Panc1 (cell line): ENCODE measurements around the gene KIF2A. TPM values are rescaled to one million over a fixed set of nuclear protein-coding genes. Genes with fewer than 3 reads are reported as not detected.

Source experiments
- ATAC-seq: fragments of 200-7000 bp; cut with Tn5 transposase; 2 replicates; pipeline ENCODE4 v1.9.1; 2020; ENCODE audit warnings: mild to moderate bottlenecking, moderate library complexity
- BruUV-seq: library from RNA; stranded (reverse); fragments of 400-500 nt; replicated peaks from 2 replicates; lab custom pipeline; 2021; lab: Mats Ljungman, UMichigan
- CTCF ChIA-PET: fragments of 300-600 bp; sonication (Branson Sonifier 250); formaldehyde crosslinking; loops from one replicate; lab custom pipeline; 2022; ENCODE audit warnings: antibody characterized with exemption; lab: Charles Lee
- POLR2A ChIA-PET: fragments of 300-600 bp; sonication (Branson Sonifier 250); formaldehyde crosslinking; loops from one replicate; lab custom pipeline; 2022; ENCODE audit warnings: antibody characterized with exemption; lab: Charles Lee
- DNase-seq: peaks from one replicate; pipeline ENCODE4 v3.0.0-alpha.2; 2010; ENCODE audit warnings: low read depth, low spot score
- H3K27ac ChIP-seq: 2 replicates; pipeline ENCODE4 v1.5.1; 2011; ENCODE audit warnings: mild to moderate bottlenecking, low read length, inconsistent platforms
- H3K27me3 ChIP-seq: fragments of 200-500 bp; sonication (Bioruptor generic); 2 replicates; pipeline ENCODE4 v1.6.0; 2014; ENCODE audit warnings: low read length, inconsistent platforms; ENCODE audit not compliant: control insufficient read depth, insufficient read depth
- H3K36me3 ChIP-seq: fragments of 200-500 bp; sonication (Bioruptor generic); 2 replicates; pipeline ENCODE4 v1.5.1; 2014; ENCODE audit warnings: inconsistent platforms, mild to moderate bottlenecking, low read length, moderate library complexity; ENCODE audit not compliant: control insufficient read depth, insufficient read depth
- H3K4me1 ChIP-seq: 2 replicates; pipeline ENCODE4 v1.5.1; 2011; ENCODE audit warnings: inconsistent platforms, mild to moderate bottlenecking, low read length, moderate library complexity; ENCODE audit not compliant: control insufficient read depth, insufficient read depth
- H3K4me3 ChIP-seq, 2 experiments: 2 replicates each; pipeline ENCODE4 v1.5.1; 2011 to 2012; ENCODE audit warnings: low read depth in 2 of 2, low read length in 2 of 2, mild to moderate bottlenecking in 2 of 2, inconsistent platforms in 1 of 2, moderate library complexity in 1 of 2
- H3K9me3 ChIP-seq: fragments of 200-500 bp; sonication (Bioruptor generic); 2 replicates; pipeline ENCODE4 v1.5.1; 2014; ENCODE audit warnings: low read depth, mild to moderate bottlenecking, inconsistent platforms, low read length, moderate library complexity; ENCODE audit not compliant: control insufficient read depth, insufficient read depth
- CTCF ChIP-seq: fragments of 450-650 bp; IDR thresholded peaks from 2 replicates; pipeline ENCODE4 v1.5.1; 2017; ENCODE audit warnings: mild to moderate bottlenecking
- POLR2AphosphoS5 ChIP-seq: IDR thresholded peaks from 2 replicates; pipeline ENCODE4 v1.6.1; 2012; ENCODE audit warnings: mild to moderate bottlenecking, low read depth, low read length, moderate library complexity
- SIN3A ChIP-seq: IDR thresholded peaks from 2 replicates; pipeline ENCODE4 v1.6.1; 2012; ENCODE audit warnings: low read depth, mild to moderate bottlenecking, low read length, moderate library complexity, borderline replicate concordance; ENCODE audit not compliant: insufficient read depth
- TCF7L2 ChIP-seq: IDR thresholded peaks from 2 replicates; pipeline ENCODE4 v1.6.1; 2011; ENCODE audit warnings: mild to moderate bottlenecking, low read depth, low read length, inconsistent platforms
- in situ Hi-C: cut with HindIII; loops from 2 replicates; pipeline ENCODE4 v1.10.0; 2016; ENCODE audit warnings: low sequenced_read_pairs, low pct_unique_long_range_greater_than_20kb
- intact Hi-C: fragments of 100-400 bp; cut with micrococcal nuclease; formaldehyde crosslinking; loops from one replicate; pipeline ENCODE4 v1.10.0; 2022; ENCODE audit not compliant: unreplicated experiment
- total RNA-seq: library from RNA; stranded (reverse); gene quantifications from one replicate; pipeline ENCODE4 v1.2.1, GENCODE V29; 2021; ENCODE audit not compliant: unreplicated experiment
- TF ChIP-seq, protein P1 (sequence below), 2 experiments: IDR thresholded peaks; 2 replicates each; pipeline ENCODE4 v1.6.1; 2011 to 2012; ENCODE audit warnings: low read depth in 2 of 2, control low read depth in 1 of 2, low read length in 1 of 2, mild to moderate bottlenecking in 1 of 2, moderate library complexity in 1 of 2; ENCODE audit not compliant: insufficient read depth in 1 of 2

Gene KIF2A
- total RNA-seq, 1 experiment from 2014 or later, result 58.9 TPM

DNA sequence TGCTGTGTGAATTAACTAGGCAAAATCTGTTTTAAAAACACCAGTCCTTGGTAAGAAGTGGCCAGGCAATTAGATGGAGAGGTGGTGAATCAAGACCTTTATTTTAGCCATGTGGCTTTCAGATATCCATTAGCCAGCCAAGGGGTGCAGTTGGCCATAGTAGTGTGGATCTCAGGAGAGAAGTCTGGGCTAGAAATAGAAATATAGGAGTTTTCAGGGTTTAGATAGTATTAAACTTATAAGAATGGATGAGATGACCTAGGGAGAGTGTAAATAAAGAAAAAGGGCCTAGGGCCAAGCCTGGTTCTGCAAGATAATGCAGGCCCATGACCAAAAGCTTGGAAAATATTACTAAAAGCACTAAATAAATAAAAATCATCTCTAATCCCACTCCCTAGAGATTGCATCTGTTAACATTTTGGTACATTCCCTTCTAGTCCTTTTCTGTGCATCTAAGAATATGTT is 40.3 kb upstream of the KIF2A start:
- in situ Hi-C loops, result no loop called here
- ChIA-PET CTCF (no interaction called here), POLR2A (no interaction called here)
- no peak for ATAC-seq
- peaks cover 8% of the 10 kb centered on the region for H3K27me3 ChIP-seq
- TF ChIP-seq, protein P1, sequence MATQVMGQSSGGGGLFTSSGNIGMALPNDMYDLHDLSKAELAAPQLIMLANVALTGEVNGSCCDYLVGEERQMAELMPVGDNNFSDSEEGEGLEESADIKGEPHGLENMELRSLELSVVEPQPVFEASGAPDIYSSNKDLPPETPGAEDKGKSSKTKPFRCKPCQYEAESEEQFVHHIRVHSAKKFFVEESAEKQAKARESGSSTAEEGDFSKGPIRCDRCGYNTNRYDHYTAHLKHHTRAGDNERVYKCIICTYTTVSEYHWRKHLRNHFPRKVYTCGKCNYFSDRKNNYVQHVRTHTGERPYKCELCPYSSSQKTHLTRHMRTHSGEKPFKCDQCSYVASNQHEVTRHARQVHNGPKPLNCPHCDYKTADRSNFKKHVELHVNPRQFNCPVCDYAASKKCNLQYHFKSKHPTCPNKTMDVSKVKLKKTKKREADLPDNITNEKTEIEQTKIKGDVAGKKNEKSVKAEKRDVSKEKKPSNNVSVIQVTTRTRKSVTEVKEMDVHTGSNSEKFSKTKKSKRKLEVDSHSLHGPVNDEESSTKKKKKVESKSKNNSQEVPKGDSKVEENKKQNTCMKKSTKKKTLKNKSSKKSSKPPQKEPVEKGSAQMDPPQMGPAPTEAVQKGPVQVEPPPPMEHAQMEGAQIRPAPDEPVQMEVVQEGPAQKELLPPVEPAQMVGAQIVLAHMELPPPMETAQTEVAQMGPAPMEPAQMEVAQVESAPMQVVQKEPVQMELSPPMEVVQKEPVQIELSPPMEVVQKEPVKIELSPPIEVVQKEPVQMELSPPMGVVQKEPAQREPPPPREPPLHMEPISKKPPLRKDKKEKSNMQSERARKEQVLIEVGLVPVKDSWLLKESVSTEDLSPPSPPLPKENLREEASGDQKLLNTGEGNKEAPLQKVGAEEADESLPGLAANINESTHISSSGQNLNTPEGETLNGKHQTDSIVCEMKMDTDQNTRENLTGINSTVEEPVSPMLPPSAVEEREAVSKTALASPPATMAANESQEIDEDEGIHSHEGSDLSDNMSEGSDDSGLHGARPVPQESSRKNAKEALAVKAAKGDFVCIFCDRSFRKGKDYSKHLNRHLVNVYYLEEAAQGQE (IDR thresholded peaks at IDR 0.05; ENCODE audit: insufficient read depth in 1 of 2, low read depth in 2 of 2, low read length in 1 of 2), result no peak
- TF ChIP-seq SIN3A, result no peak
- TF ChIP-seq POLR2AphosphoS5, result no peak
- TF ChIP-seq TCF7L2, result no peak
- TF ChIP-seq CTCF, result no peak
- no peak for DNase-seq
- intact Hi-C loops, result no loop called here
- no peaks in the 10 kb centered on the region; the same call in 1 of the 2 replicates for H3K36me3 ChIP-seq
- no peaks in the 10 kb centered on the region for H3K4me1 ChIP-seq
- H3K9me3 ChIP-seq, result no peaks in the 10 kb centered on the region
- H3K27ac ChIP-seq, result no peak overlapping the region
- BruUV-seq, result no TSS peak
- no peak overlapping the region for H3K4me3 ChIP-seq

GRCh38 chr5:62266573-62266972 is 39.4 kb upstream of the KIF2A start:
- no peak for DNase-seq
- no peaks in the 10 kb centered on the region; the same call in 1 of the 2 replicates for H3K36me3 ChIP-seq
- intact Hi-C loops (no loop called here), in situ Hi-C loops (no loop called here)
- H3K4me1 ChIP-seq, result no peaks in the 10 kb centered on the region
- no peak overlapping the region for H3K4me3 ChIP-seq
- CTCF ChIA-PET, result no interaction called here
- BruUV-seq, result no TSS peak
- TF ChIP-seq POLR2AphosphoS5 (no peak), SIN3A (no peak)
- TF ChIP-seq, protein P1 (IDR thresholded peaks at IDR 0.05; ENCODE audit: insufficient read depth in 1 of 2, low read depth in 2 of 2, low read length in 1 of 2), result no peak
- H3K27me3 ChIP-seq, result peaks cover 8% of the 10 kb centered on the region
- POLR2A ChIA-PET, result no interaction called here
- no peak overlapping the region for H3K27ac ChIP-seq
- no peak for ATAC-seq
- H3K9me3 ChIP-seq, result no peaks in the 10 kb centered on the region
